Fibroblast of the conjunctiva (primary cell): ENCODE data around the gene DCUN1D1.
A peak's percentile ranks its signal among the peaks of the same experiment; 100 is the strongest.

Source experiments
- DNase-seq: peaks from one replicate; pipeline ENCODE4 v3.0.0-alpha.2; 2010; ENCODE audit warnings: low read depth

The DCUN1D1 gene

GRCh38 chr3:182935803-182936202, 44.5 kb downstream of the DCUN1D1 start:
- DNase-seq = no peak

- DNase-seq = no peak
These were observed 54.4 kb downstream of the DCUN1D1 start for GRCh38 chr3:182925944-182926337.

- no peak for DNase-seq
These were observed 54.9 kb downstream of the DCUN1D1 start for GRCh38 chr3:182925330-182925943.

- peak; percentile 10 for DNase-seq
These were observed 58.5 kb downstream of the DCUN1D1 start for GRCh38 chr3:182921665-182922355.

GRCh38 chr3:182920515-182921084, 59.7 kb downstream of the DCUN1D1 start:
- peak; percentile 8 for DNase-seq

- DNase-seq = no peak
These were observed 60.4 kb downstream of the DCUN1D1 start for GRCh38 chr3:182919866-182920357.

- DNase-seq = no peak
These were observed 63.2 kb downstream of the DCUN1D1 start for GRCh38 chr3:182917134-182917533.

GRCh38 chr3:182914341-182914740, 66.0 kb downstream of the DCUN1D1 start:
- no peak for DNase-seq

- no peak for DNase-seq
These were observed 66.4 kb downstream of the DCUN1D1 start for GRCh38 chr3:182913889-182914288.

- no peak for DNase-seq
These were observed 67.9 kb downstream of the DCUN1D1 start for GRCh38 chr3:182912474-182912873.

- no peak for DNase-seq
These were observed 68.6 kb downstream of the DCUN1D1 start for GRCh38 chr3:182911782-182912111.

- DNase-seq = no peak
These were observed 69.2 kb downstream of the DCUN1D1 start for GRCh38 chr3:182910936-182911781.

GRCh38 chr3:182909318-182910040, 70.9 kb downstream of the DCUN1D1 start:
- no peak for DNase-seq

GRCh38 chr3:182908471-182908870, 71.9 kb downstream of the DCUN1D1 start:
- no peak for DNase-seq

- DNase-seq = no peak
These were observed 74.3 kb downstream of the DCUN1D1 start for GRCh38 chr3:182906036-182906435.

GRCh38 chr3:182905623-182906022, 74.7 kb downstream of the DCUN1D1 start:
- no peak for DNase-seq

- DNase-seq = no peak
These were observed 76.2 kb downstream of the DCUN1D1 start for GRCh38 chr3:182904164-182904563.

- DNase-seq = no peak
These were observed 78.1 kb downstream of the DCUN1D1 start for GRCh38 chr3:182902236-182902635.

- no peak for DNase-seq
These were observed 83.8 kb downstream of the DCUN1D1 start for GRCh38 chr3:182896553-182896952.

- DNase-seq = no peak
These were observed 84.7 kb downstream of the DCUN1D1 start for GRCh38 chr3:182895513-182896112.

GRCh38 chr3:182892226-182892625, 88.1 kb downstream of the DCUN1D1 start:
- DNase-seq = no peak
